K562 (cell line): ENCODE measurements around the gene SYNGR1. TPM values are rescaled to one million over a fixed set of nuclear protein-coding genes. Genes with fewer than 3 reads are reported as not detected.

Source experiments
- ARHGAP35 ChIP-seq: fragments of 450-650 bp; IDR thresholded peaks from 2 replicates; pipeline ENCODE4 v1.6.1; 2018; ENCODE audit not compliant: partially characterized antibody
- BHLHE40 ChIP-seq: IDR thresholded peaks from 2 replicates; pipeline ENCODE4 v1.6.1; 2011; ENCODE audit warnings: low read length, improper control_type of control experiment
- GABPB2 ChIP-seq: fragments of 250-450 bp; sonication (Bioruptor Pico); conservative IDR thresholded peaks from 2 replicates; pipeline ENCODE4 v1.5.1; 2021; ENCODE audit warnings: mild to moderate bottlenecking
- KLF16 ChIP-seq: IDR thresholded peaks from 2 replicates; pipeline ENCODE4 v1.6.1; 2016; ENCODE audit warnings: antibody characterized with exemption
- POLR2G ChIP-seq: fragments of 200-400 bp; formaldehyde crosslinking; IDR thresholded peaks from 2 replicates; pipeline ENCODE4 v1.6.1; 2017; ENCODE audit warnings: low read depth, mild to moderate bottlenecking, antibody characterized with exemption, low read length, moderate library complexity
- PPARD ChIP-seq: fragments of 250-450 bp; sonication (Bioruptor Pico); IDR thresholded peaks from 2 replicates; pipeline ENCODE4 v1.8.0; 2022; ENCODE audit warnings: inconsistent platforms, mild to moderate bottlenecking, moderate library complexity
- RBBP5 ChIP-seq: fragments of 200-600 bp; sonication (generic); IDR thresholded peaks from 2 replicates; pipeline ENCODE4 v1.6.1; 2012; ENCODE audit warnings: borderline replicate concordance, mild to moderate bottlenecking, low read length, control low read depth, inconsistent platforms; ENCODE audit not compliant: insufficient read depth, poor library complexity, severe bottlenecking
- RERE ChIP-seq: sonication (generic); formaldehyde crosslinking; IDR thresholded peaks from 2 replicates; pipeline ENCODE4 v1.8.0; 2023; ENCODE audit warnings: missing genetic modification reagents, mild to moderate bottlenecking, borderline replicate concordance
- SETDB1 ChIP-seq: IDR thresholded peaks from one replicate; pipeline ENCODE4 v1.6.1; 2012; ENCODE audit warnings: low read length, control low read depth, inconsistent platforms
- ZNF318 ChIP-seq, 2 experiments: fragments of 450-650 bp; IDR thresholded peaks; 2 replicates each; pipeline ENCODE4 v1.6.1; 2016; ENCODE audit warnings: mild to moderate bottlenecking in 2 of 2, borderline replicate concordance in 1 of 2, low read depth in 1 of 2, moderate library complexity in 1 of 2
- ZNF41 ChIP-seq: fragments of 250-450 bp; sonication (Bioruptor Pico); conservative IDR thresholded peaks from 2 replicates; pipeline ENCODE4 v1.4.0; 2020; ENCODE audit warnings: mild to moderate bottlenecking
- ZNF586 ChIP-seq: fragments of 450-650 bp; formaldehyde crosslinking; conservative IDR thresholded peaks from 2 replicates; pipeline ENCODE4 v1.4.0; 2020; ENCODE audit warnings: mild to moderate bottlenecking, moderate library complexity
- ZNF75A ChIP-seq: fragments of 450-650 bp; formaldehyde crosslinking; IDR thresholded peaks from 2 replicates; pipeline ENCODE4 v1.4.0; 2020; ENCODE audit warnings: mild to moderate bottlenecking
- polyA plus RNA-seq, 8 experiments: library from polyadenylated mRNA; depleted of rRNA in 4 of 8; stranded (reverse) in 5 of 8; unstranded in 3 of 8; fragments of >200 nt; fragmentation: Nextera tagmentation in 2 of 8; fragmentation: Illumina TruSeq in 1 of 8; extraction: Ambion mirVana in 2 of 8; extraction: Trizol in 1 of 8; gene quantifications; 2 replicates each; pipeline versions ENCODE4 v1.2.1 to v1.2.3, GENCODE V29; 2011 to 2014; ENCODE audit warnings: inconsistent platforms in 1 of 8, missing spikeins in 1 of 8
- total RNA-seq, 7 experiments: library from RNA; depleted of rRNA in 6 of 7; stranded (reverse); fragments of >200 nt in 6 of 7; fragmentation: Illumina TruSeq in 2 of 7; extraction: Trizol in 2 of 7; gene quantifications; 2 replicates each; pipeline versions ENCODE4 v1.2.1 to v1.2.3, GENCODE V29; 2011 to 2021; ENCODE audit warnings: low replicate concordance in 1 of 7

The SYNGR1 gene
- total and polyA plus RNA-seq, 9 of the 15 experiments (the other 6 are each of a cell fraction or from before 2014, with no cell fraction given) = 1.8 to 15.9 (median 5.5) TPM

DNA sequence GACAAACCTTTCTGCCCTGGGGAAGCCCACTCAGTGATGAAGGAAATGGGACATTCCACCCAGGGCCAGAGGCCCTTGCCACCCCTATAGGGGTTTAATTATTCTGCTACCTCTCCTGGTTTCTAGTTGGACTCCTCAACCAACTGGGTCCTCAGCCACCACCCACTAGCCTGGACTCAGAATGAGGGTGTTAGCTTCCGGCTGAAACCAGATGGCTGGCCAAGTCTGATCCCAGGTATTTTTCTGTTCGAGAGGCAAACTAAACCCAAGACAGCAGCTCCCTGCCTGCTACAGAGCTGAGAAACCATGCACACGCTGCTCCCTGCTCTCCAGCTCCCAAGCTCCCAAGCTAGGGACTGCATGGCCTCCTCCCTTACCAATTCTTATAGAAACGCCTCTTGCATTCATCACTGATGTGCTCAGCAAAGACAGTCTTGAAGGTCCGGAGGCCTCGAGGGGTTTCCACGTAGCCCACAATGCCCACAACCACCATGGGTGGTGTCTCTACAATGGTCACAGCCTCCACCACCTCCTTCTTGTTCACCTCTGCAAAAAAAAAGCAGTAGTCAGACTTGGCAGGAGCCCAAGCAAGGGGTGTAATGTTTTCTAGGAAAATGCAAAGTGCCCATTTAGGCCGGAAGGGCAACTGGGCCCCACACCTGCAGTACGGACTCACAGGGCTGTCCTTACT is 32.6 kb upstream of the SYNGR1 start (continued):
- no peak for TF ChIP-seq RERE
- no peak for TF ChIP-seq ZNF586 (CRISPR knock-in tag)
- no peak for TF ChIP-seq KLF16
- no peak for TF ChIP-seq PPARD
- no peak for TF ChIP-seq SETDB1
- no peak for TF ChIP-seq RBBP5
- no peak for TF ChIP-seq ZNF318 (IDR thresholded peaks at IDR 0.05; ENCODE audit: borderline replicate concordance in 1 of 2, low read depth in 1 of 2)
- no peak for TF ChIP-seq ZNF75A (CRISPR knock-in tag)
- no peak for TF ChIP-seq ZNF41 (CRISPR knock-in tag)
- TF ChIP-seq BHLHE40 = no peak
- TF ChIP-seq POLR2G = 0 out of 2 replicates have a peak, but pooled peaks have one; percentile 33
- TF ChIP-seq ARHGAP35 = no peak
- no peak for TF ChIP-seq GABPB2 (CRISPR knock-in tag)
